HG02885 (cell line): ENCODE data around the gene PCDHB12.
"Not testable (repeated sequence)": the region's sequence is repeated elsewhere in the genome, so short reads cannot be mapped to it uniquely, and the experiment has no call there.

Experiments
- ATAC-seq: cut with Tn5 transposase; IDR thresholded peaks from one replicate; pipeline ENCODE4 v1.9.1; 2021; ENCODE audit warnings: mild to moderate bottlenecking; ENCODE audit not compliant: unreplicated experiment, poor library complexity

The PCDHB12 gene

DNA sequence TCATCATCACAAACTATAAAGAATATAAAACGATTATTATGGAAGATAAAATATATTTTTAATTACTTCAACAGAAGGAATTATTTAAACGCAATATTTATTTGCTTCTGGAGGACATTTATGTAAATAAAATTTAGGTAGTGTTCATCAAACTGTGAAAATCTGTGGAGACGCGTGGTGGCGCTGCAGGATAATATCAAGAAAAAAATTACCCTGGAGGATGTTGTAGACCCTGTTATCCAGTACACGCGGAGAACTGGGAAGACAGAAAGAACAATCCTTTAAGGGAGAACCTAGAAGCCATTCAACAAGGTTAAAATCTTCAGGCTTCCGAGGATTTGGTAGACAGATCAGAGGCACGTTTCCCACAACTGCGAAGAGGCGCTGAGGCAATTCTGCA, at the start of gene PCDHB12:
Gene PCDHB12, plus strand, starts transcription at position 242 of the 400 bp plus-strand sequence. CDS start 189 bp downstream, outside the sequence.
- no peak for ATAC-seq

DNA sequence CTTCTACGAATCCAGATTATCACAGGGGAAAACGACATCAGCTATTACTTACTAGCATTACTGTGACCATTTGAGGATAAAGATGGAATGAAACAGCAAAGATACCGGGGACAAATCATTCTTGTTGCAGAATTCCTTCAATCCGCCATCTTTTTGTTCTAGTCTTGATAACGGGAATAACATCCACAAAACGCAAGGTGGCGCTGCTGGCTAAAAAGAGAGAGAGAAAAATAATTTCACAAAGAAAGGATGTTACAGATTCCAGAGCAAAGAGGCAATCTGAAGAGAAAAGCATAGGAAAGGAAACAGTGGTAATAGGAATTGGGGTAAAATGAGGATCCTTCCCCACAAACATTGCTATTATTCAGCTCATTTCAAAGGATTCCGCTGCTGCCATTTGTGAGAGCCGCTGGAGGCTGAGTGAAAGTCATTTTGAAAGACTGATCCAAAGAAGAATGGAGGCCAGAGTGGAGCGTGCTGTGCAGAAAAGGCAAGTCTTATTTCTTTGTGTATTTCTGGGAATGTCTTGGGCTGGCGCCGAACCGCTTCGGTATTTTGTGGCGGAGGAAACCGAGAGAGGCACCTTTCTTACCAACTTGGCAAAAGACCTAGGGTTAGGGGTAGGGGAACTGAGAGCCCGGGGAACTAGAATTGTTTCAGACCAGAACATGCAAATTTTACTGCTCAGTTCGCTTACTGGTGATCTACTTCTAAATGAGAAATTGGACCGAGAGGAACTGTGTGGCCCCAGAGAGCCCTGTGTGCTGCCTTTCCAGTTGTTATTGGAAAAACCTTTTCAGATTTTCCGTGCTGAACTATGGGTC, 35.9 kb upstream of the PCDHB12 start, which contains the start of gene PCDHB7:
Gene PCDHB7, plus strand, starts transcription at position 264 of the 824 bp plus-strand sequence. Its CDS starts 192 bp downstream, at position 456.
- no peak for ATAC-seq

DNA sequence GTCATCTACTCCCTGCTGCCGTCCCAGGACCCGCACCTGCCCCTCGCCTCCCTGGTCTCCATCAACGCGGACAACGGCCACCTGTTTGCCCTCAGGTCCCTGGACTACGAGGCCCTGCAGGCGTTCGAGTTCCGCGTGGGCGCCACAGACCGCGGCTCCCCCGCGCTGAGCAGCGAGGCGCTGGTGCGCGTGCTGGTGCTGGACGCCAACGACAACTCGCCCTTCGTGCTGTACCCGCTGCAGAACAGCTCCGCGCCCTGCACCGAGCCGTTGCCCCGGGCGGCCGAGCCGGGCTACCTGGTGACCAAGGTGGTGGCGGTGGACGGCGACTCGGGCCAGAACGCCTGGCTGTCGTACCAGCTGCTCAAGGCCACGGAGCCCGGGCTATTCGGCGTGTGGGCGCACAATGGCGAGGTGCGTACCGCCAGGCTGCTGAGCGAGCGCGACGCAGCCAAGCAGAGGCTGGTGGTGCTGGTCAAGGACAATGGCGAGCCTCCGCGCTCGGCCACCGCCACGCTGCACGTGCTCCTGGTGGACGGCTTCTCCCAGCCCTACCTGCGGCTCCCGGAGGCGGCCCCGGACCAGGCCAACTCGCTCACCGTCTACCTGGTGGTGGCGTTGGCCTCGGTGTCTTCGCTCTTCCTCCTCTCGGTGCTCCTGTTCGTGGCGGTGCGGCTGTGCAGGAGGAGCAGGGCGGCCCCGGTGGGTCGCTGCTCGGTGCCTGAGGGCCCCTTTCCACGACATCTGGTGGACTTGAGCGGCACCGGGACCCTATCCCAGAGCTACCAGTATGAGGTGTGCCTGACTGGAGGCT, 34.0 kb upstream of the PCDHB12 start:
- not testable (repeated sequence) for ATAC-seq

DNA sequence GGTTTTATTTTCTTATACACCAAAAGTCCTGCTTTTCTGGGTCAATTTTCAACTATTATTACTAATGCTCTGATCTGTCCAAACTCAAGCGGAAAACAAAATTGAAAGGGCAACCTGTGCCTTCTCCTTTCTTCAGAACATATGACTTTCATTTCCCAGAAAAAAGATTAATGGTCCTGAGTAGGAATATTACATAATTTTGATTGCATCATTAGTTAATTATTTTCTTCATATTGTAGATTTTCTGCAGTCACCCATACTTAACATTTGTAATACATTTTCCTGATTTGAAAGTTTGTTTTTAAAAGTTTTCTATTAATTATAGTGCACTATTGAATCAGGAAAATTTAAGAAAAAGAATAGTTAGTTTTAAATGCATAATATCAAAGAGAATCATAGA, 32.6 kb upstream of the PCDHB12 start:
- ATAC-seq, result no peak

DNA sequence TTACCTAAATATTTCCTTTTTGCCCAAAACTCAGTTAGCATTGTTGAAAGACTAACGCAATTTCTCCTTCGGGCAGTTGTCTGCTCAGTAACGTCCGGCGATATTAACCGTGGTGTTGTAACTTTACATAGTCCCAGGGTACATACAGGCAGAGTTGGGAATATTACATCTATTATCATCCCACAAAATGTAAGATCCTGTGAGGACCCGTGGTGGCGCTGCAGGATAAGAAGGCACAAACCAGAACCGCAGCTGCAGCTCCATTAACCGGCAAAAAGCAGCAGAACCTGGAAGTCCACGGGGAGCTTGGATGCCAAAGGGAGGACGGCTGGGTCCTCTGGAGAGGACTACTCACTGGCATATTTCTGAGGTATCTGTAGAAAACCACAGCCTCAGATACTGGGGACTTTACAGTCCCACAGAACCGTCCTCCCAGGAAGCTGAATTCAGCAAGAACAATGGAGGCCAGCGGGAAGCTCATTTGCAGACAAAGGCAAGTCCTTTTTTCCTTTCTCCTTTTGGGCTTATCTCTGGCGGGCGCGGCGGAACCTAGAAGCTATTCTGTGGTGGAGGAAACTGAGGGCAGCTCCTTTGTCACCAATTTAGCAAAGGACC, 30.8 kb upstream of the PCDHB12 start, which contains the start of gene PCDHB8:
Gene PCDHB8, plus strand, starts transcription at position 214 of the 615 bp plus-strand sequence. Its CDS starts 245 bp downstream, at position 459.
- ATAC-seq, result not testable (repeated sequence)

DNA sequence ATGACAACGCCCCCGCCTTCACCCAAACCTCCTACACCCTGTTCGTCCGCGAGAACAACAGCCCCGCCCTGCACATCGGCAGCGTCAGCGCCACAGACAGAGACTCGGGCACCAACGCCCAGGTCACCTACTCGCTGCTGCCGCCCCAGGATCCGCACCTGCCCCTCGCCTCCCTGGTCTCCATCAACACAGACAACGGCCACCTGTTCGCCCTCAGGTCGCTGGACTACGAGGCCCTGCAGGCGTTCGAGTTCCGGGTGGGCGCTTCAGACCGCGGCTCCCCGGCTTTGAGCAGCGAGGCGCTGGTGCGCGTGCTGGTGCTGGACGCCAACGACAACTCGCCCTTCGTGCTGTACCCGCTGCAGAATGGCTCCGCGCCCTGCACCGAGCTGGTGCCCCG, 29.1 kb upstream of the PCDHB12 start:
- not testable (repeated sequence) for ATAC-seq

DNA sequence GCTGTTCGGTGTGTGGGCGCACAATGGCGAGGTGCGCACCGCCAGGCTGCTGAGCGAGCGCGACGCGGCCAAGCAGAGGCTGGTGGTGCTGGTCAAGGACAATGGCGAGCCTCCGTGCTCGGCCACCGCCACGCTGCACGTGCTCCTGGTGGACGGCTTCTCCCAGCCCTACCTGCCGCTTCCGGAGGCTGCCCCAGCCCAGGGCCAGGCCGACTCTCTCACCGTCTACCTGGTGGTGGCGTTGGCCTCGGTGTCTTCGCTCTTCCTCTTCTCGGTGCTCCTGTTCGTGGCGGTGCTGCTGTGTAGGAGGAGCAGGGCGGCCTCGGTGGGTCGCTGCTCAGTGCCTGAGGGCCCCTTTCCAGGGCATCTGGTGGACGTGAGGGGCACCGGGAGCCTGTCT, 28.6 kb upstream of the PCDHB12 start:
- ATAC-seq, result not testable (repeated sequence)

DNA sequence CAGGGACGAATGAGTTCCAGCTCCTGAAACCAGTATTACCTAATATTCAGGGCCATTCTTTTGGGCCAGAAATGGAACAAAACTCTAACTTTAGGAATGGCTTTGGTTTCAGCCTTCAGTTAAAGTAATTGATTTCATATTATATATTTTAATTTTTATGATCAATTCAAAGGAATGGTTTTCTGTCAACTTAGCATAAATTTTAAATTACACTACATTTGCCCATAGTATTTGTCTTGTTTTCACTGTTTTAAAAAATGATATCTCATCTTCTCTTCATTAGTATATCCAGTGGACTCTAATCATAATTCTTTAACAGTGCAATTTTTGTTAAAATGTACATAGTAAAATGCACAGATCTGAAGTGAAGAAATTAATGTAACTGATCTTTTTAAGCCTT, 28.2 kb upstream of the PCDHB12 start:
- ATAC-seq, result no peak

DNA sequence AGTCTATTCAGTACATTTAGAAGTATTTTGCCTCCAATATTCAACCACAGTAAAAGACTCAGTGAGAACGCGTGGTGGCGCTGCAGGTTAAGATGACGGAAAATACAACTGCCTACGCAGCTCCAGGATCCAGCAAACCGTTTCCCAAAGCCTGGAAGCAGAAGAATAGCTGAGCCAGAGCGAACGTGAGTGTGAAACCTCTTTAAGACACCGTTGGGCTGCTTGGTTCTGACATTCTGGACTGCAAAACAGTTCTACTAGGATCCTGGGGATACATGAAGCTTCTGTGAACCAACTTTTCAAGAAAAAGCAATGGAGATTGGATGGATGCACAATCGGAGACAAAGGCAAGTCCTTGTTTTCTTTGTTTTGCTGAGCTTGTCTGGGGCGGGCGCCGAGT, 26.3 kb upstream of the PCDHB12 start, which contains the start of gene PCDHB16:
Gene PCDHB16, plus strand, starts transcription at position 140 of the 400 bp plus-strand sequence. Its CDS starts 173 bp downstream, at position 313.
- no peak for ATAC-seq

DNA sequence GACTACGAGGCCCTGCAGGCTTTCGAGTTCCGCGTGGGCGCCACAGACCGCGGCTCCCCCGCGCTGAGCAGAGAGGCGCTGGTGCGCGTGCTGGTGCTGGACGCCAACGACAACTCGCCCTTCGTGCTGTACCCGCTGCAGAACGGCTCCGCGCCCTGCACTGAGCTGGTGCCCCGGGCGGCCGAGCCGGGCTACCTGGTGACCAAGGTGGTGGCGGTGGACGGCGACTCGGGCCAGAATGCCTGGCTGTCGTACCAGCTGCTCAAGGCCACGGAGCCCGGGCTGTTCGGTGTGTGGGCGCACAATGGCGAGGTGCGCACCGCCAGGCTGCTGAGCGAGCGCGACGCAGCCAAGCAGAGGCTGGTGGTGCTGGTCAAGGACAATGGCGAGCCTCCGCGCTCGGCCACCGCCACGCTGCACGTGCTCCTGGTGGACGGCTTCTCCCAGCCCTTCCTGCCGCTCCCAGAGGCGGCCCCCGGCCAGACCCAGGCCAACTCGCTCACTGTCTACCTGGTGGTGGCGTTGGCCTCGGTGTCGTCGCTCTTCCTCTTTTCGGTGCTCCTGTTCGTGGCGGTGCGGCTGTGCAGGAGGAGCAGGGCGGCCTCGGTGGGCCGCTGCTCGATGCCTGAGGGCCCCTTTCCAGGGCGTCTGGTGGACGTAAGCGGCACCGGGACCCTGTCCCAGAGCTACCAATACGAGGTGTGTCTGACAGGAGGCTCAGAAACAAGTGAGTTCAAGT, 24.2 kb upstream of the PCDHB12 start:
- ATAC-seq, result not testable (repeated sequence)

DNA sequence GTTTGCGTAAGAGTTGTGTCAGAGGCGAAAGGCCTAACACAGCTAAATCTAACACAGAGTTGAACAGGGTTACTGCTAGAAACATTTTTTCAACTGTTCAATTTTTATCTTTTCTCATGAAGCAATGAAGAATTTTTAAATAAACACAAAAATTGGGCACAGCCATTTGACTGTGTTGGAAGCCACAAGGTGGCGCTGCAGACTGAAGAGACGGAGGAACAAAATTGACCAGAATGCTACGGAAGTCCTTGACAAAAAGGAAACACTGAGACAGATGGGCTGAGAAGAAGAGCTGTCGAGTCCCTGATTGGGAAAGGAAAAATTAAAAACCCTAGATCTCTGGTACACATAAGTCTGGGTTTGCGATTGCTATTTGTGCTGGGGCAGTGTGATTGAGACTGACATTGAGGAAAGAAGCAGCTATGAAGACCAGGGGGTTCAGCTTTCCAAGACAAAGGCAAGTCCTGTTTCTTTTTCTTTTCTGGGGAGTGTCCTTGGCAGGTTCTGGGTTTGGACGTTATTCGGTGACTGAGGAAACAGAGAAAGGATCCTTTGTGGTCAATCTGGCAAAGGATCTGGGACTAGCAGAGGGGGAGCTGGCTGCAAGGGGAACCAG, 21.5 kb upstream of the PCDHB12 start, which contains the start of gene PCDHB9:
Gene PCDHB9, plus strand, starts transcription at position 265 of the 616 bp plus-strand sequence. Its CDS starts 158 bp downstream, at position 423.
- no peak for ATAC-seq

DNA sequence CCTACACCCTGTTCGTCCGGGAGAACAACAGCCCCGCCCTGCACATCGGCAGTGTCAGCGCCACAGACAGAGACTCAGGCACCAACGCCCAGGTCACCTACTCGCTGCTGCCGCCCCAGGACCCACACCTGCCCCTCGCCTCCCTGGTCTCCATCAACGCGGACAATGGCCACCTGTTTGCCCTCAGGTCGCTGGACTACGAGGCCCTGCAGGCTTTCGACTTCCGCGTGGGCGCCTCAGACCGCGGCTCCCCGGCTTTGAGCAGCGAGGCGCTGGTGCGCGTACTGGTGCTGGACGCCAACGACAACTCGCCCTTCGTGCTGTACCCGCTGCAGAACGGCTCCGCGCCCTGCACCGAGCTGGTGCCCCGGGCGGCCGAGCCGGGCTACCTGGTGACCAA, 19.8 kb upstream of the PCDHB12 start:
- not testable (repeated sequence) for ATAC-seq

DNA sequence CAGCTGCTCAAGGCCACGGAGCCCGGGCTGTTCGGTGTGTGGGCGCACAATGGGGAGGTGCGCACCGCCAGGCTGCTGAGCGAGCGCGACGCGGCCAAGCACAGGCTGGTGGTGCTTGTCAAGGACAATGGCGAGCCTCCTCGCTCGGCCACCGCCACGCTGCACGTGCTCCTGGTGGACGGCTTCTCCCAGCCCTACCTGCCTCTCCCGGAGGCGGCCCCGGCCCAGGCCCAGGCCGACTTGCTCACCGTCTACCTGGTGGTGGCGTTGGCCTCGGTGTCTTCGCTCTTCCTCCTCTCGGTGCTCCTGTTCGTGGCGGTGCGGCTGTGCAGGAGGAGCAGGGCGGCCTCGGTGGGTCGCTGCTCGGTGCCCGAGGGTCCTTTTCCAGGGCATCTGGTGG, 19.4 kb upstream of the PCDHB12 start:
- ATAC-seq, result not testable (repeated sequence)

DNA sequence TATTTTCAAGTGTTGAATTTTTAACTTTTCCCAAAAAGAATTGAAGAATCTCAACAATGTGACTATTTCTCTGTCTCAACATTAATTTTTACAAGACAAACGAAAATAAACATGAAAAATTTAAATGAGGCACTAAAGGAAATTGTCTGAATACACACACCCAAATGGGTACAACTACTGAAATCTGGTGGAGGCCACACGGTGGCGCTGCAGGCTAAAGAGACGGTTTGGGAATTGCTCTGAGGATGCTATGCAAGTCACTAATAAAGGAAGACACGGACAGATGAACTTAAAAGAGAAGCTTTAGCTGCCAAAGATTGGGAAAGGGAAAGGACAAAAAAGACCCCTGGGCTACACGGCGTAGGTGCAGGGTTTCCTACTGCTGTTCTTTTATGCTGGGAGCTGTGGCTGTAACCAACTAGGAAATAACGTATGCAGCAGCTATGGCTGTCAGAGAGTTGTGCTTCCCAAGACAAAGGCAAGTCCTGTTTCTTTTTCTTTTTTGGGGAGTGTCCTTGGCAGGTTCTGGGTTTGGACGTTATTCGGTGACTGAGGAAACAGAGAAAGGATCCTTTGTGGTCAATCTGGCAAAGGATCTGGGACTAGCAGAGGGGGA, 16.3 kb upstream of the PCDHB12 start, which contains the start of gene PCDHB10:
Gene PCDHB10, plus strand, starts transcription at position 244 of the 616 bp plus-strand sequence. Its CDS starts 200 bp downstream, at position 444.
- no peak for ATAC-seq

DNA sequence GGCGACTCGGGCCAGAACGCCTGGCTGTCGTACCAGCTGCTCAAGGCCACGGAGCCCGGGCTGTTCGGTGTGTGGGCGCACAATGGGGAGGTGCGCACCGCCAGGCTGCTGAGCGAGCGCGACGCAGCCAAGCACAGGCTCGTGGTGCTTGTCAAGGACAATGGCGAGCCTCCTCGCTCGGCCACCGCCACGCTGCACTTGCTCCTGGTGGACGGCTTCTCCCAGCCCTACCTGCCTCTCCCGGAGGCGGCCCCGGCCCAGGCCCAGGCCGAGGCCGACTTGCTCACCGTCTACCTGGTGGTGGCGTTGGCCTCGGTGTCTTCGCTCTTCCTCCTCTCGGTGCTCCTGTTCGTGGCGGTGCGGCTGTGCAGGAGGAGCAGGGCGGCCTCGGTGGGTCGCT, 14.2 kb upstream of the PCDHB12 start:
- ATAC-seq, result not testable (repeated sequence)

DNA sequence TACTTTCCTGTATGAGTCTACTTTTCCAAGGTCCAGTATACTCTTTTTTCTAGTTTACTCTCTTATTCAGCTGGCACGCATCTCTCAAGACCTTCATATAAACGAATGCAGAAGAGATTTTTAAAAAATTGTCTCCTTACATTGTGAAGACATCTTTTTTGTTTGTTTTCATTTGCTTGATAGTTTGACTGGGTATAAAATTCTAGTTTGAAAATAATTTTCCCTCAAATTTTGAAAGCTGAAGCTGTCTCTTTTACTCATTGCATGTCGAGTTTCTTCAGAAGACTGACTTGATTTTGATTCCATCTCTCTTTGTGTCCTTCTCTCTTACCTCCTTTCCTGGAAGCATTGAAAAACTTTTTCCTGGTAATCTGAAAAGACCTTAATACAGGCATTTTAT, 12.2 kb upstream of the PCDHB12 start:
- no peak for ATAC-seq

DNA sequence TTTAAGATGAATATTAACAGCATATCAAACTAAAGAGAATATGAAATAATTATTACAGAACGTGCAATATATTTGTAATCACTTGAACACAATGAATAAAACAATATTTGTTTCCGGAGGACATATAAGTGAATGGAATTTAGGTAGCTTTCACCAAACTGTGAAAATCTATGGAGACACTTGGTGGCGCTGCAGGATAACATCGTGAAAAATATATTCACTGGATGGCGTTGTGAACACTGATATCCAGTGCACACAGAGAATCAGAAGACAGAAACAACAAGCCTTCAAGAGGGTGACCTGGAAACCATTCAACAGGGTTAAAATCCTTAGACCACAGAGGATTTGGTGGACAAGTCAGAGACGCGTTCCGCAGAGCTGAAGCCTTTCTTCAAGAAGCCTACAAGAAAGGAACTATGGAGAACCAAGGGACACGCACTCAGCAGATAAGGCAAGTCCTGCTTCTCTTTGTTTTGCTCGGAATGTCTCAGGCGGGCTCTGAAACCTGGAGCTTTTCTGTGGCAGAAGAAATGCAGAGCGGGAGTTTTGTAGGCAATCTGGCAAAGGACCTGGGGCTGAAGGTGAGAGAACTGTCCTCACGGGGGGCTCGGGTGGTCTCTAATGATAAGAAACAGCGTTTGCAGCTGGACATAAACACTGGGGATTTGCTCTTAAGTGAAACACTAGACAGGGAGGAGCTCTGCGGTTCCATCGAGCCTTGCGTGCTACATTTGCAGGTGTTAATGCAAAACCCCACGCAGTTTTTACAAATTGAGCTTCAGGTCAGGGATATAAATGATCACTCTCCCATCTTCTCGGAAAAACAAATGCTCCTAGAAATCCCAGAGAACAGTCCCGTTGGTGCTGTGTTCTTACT, 8.9 kb upstream of the PCDHB12 start, which contains the start of gene PCDHB11:
Gene PCDHB11, plus strand, starts transcription at position 269 of the 877 bp plus-strand sequence. Its CDS starts 148 bp downstream, at position 417.
- ATAC-seq, result no peak
